ENCODE results near the gene HMGCLL1.

Gene HMGCLL1

GRCh38 chr6:55530931-55531330 lies 48.1 kb downstream of the HMGCLL1 start:
- DNase-seq, result no peak

- no peak for DNase-seq
These were observed 50.4 kb downstream of the HMGCLL1 start for GRCh38 chr6:55528624-55529023.

GRCh38 chr6:55524441-55524840 lies 54.6 kb downstream of the HMGCLL1 start:
- DNase-seq, result no peak

- DNase-seq, result no peak
These were observed 60.4 kb downstream of the HMGCLL1 start for GRCh38 chr6:55518529-55519060.

GRCh38 chr6:55516736-55517135 lies 62.3 kb downstream of the HMGCLL1 start:
- no peak for DNase-seq

- no peak for DNase-seq
These were observed 66.1 kb downstream of the HMGCLL1 start for GRCh38 chr6:55512904-55513303.

- no peak for DNase-seq
These were observed 67.7 kb downstream of the HMGCLL1 start for GRCh38 chr6:55511122-55511800.

GRCh38 chr6:55499591-55499990 lies 79.4 kb downstream of the HMGCLL1 start:
- DNase-seq, result no peak

- DNase-seq, result no peak
These were observed 81.3 kb downstream of the HMGCLL1 start for GRCh38 chr6:55497694-55498093.

GRCh38 chr6:55496201-55496600 lies 82.8 kb downstream of the HMGCLL1 start:
- no peak for DNase-seq

GRCh38 chr6:55495277-55495676 lies 83.7 kb downstream of the HMGCLL1 start:
- no peak for DNase-seq

GRCh38 chr6:55494411-55494810 lies 84.6 kb downstream of the HMGCLL1 start:
- DNase-seq, result no peak

GRCh38 chr6:55492259-55492658 lies 86.7 kb downstream of the HMGCLL1 start:
- DNase-seq, result no peak

- DNase-seq, result no peak
These were observed 88.1 kb downstream of the HMGCLL1 start for GRCh38 chr6:55490871-55491270.

GRCh38 chr6:55474382-55474781 lies 104.6 kb downstream of the HMGCLL1 start:
- DNase-seq, result no peak

GRCh38 chr6:55473722-55474121 lies 105.3 kb downstream of the HMGCLL1 start:
- DNase-seq, result no peak

- DNase-seq, result no peak
These were observed 109.0 kb downstream of the HMGCLL1 start for GRCh38 chr6:55469951-55470366.

GRCh38 chr6:55456016-55456415 lies 123.0 kb downstream of the HMGCLL1 start:
- DNase-seq, result no peak

- DNase-seq, result no peak
These were observed 129.0 kb downstream of the HMGCLL1 start for GRCh38 chr6:55450005-55450404.

- DNase-seq, result no peak
These were observed 129.8 kb downstream of the HMGCLL1 start for GRCh38 chr6:55449225-55449624.

GRCh38 chr6:55448451-55448850 lies 130.5 kb downstream of the HMGCLL1 start:
- DNase-seq, result no peak

- no peak for DNase-seq
These were observed 131.1 kb downstream of the HMGCLL1 start for GRCh38 chr6:55447891-55448290.

- no peak for DNase-seq
These were observed 133.3 kb downstream of the HMGCLL1 start for GRCh38 chr6:55445648-55446204.

- no peak for DNase-seq
These were observed 135.5 kb downstream of the HMGCLL1 start for GRCh38 chr6:55443238-55444134.
